Measurements from ENCODE around the gene GYS1. TPM values are rescaled to one million over a fixed set of nuclear protein-coding genes. Genes with fewer than 3 reads are reported as not detected.
A peak's percentile ranks its signal among the peaks of the same experiment; 100 is the strongest.
"Not testable (repeated sequence)": the region's sequence is repeated elsewhere in the genome, so short reads cannot be mapped to it uniquely, and the experiment has no call there.

GYS1 gene
- total RNA-seq, 1 donor from 2014 or later: 57.4 TPM

- Mint-ChIP-seq H3K27ac (no peak within 1 kb of the TSS), H3K4me3 (ENCODE audit: low read depth) (peak within 1 kb of the TSS; percentile 79), H3K9me3 (ENCODE audit: low read depth) (no peaks in the 10 kb centered on the region), H3K4me1 (ENCODE audit: low read depth) (peaks cover 7% of the 10 kb centered on the region), H3K36me3 (ENCODE audit: insufficient read depth) (peaks cover 1% of the 10 kb centered on the region), H3K27me3 (peaks cover 29% of the 10 kb centered on the region)
- DNase-seq (ENCODE audit: low spot score, unreplicated experiment): peak; percentile 77
- TF ChIP-seq, protein P1, sequence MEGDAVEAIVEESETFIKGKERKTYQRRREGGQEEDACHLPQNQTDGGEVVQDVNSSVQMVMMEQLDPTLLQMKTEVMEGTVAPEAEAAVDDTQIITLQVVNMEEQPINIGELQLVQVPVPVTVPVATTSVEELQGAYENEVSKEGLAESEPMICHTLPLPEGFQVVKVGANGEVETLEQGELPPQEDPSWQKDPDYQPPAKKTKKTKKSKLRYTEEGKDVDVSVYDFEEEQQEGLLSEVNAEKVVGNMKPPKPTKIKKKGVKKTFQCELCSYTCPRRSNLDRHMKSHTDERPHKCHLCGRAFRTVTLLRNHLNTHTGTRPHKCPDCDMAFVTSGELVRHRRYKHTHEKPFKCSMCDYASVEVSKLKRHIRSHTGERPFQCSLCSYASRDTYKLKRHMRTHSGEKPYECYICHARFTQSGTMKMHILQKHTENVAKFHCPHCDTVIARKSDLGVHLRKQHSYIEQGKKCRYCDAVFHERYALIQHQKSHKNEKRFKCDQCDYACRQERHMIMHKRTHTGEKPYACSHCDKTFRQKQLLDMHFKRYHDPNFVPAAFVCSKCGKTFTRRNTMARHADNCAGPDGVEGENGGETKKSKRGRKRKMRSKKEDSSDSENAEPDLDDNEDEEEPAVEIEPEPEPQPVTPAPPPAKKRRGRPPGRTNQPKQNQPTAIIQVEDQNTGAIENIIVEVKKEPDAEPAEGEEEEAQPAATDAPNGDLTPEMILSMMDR (IDR thresholded peaks at IDR 0.05; ENCODE audit: unreplicated experiment): no peak
These were observed 59.7 kb downstream of the GYS1 start, which contains the start of gene DHDH for GRCh38 chr19:48933382-48933932. DHDH (plus strand) TSS chr19:48933699; CDS start chr19:48933722, 23 bp downstream.

- DNase-seq (ENCODE audit: low spot score, unreplicated experiment): no peak
- TF ChIP-seq, protein P1 (IDR thresholded peaks at IDR 0.05; ENCODE audit: unreplicated experiment): no peak
- H3K36me3 Mint-ChIP-seq (ENCODE audit: insufficient read depth): no peaks in the 10 kb centered on the region
- H3K27me3 Mint-ChIP-seq: peaks cover 14% of the 10 kb centered on the region
- H3K27ac Mint-ChIP-seq: no peak overlapping the region
- H3K4me3 Mint-ChIP-seq (ENCODE audit: low read depth): no peak overlapping the region
- peaks cover 2% of the 10 kb centered on the region for H3K4me1 Mint-ChIP-seq (ENCODE audit: low read depth)
- no peaks in the 10 kb centered on the region for H3K9me3 Mint-ChIP-seq (ENCODE audit: low read depth)
These were observed 64.7 kb downstream of the GYS1 start for GRCh38 chr19:48928164-48929025.

GRCh38 chr19:48927692-48928091 lies 65.4 kb downstream of the GYS1 start:
- not testable (repeated sequence) for H3K36me3 Mint-ChIP-seq (ENCODE audit: insufficient read depth); H3K4me3 Mint-ChIP-seq (ENCODE audit: low read depth); DNase-seq (ENCODE audit: low spot score, unreplicated experiment); H3K4me1 Mint-ChIP-seq (ENCODE audit: low read depth); H3K27me3 Mint-ChIP-seq; H3K27ac Mint-ChIP-seq; H3K9me3 Mint-ChIP-seq (ENCODE audit: low read depth)

DNA sequence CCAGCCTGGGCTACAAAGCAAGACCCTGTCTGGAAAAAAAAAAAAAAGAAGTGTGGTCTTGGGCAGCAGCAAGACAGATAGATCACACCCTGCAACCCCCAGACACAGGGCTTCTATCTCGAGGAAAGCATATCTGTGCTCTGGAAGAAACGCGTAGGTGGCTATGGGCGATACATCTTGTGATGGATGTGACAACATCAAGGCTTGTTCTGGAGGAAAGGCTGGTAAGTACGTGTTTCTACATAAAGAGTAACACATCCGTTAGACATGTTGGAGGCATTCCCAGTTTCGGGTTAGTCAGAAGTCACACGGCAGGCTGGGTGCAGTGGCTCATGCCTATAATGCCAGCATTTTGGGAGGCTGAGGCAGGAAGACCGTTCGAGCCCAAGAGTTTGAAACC lies 66.2 kb downstream of the GYS1 start:
- H3K4me3 Mint-ChIP-seq (ENCODE audit: low read depth): no peak overlapping the region
- H3K9me3 Mint-ChIP-seq (ENCODE audit: low read depth): no peaks in the 10 kb centered on the region
- H3K36me3 Mint-ChIP-seq (ENCODE audit: insufficient read depth): peaks cover 3% of the 10 kb centered on the region
- TF ChIP-seq, protein P1 (IDR thresholded peaks at IDR 0.05; ENCODE audit: unreplicated experiment): no peak
- no peak overlapping the region for H3K27ac Mint-ChIP-seq
- H3K4me1 Mint-ChIP-seq (ENCODE audit: low read depth): no peaks in the 10 kb centered on the region
- H3K27me3 Mint-ChIP-seq: peaks cover 6% of the 10 kb centered on the region
- no peak for DNase-seq (ENCODE audit: low spot score, unreplicated experiment)

DNA sequence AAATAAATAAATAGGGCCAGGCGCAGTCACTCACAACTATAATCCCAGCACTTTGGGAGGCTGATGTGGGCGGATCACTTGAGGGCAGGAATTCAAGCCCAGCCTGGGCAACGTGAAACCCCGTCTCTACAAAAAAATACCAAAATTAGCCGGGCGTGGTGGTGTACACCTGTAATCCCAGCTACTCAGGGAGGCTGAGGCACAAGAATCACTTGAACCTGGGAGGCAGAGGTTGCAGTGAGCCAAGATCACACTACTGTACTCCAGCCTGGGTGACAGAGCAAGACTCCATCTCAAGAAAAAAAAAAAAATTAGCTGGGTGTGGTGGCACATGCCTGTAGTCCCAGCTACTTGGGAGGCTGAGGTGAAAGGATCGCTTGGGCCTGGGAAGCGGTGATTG lies 67.2 kb downstream of the GYS1 start:
- not testable (repeated sequence) for H3K4me3 Mint-ChIP-seq (ENCODE audit: low read depth); H3K9me3 Mint-ChIP-seq (ENCODE audit: low read depth); DNase-seq (ENCODE audit: low spot score, unreplicated experiment); H3K36me3 Mint-ChIP-seq (ENCODE audit: insufficient read depth); H3K4me1 Mint-ChIP-seq (ENCODE audit: low read depth); H3K27ac Mint-ChIP-seq; H3K27me3 Mint-ChIP-seq

DNA sequence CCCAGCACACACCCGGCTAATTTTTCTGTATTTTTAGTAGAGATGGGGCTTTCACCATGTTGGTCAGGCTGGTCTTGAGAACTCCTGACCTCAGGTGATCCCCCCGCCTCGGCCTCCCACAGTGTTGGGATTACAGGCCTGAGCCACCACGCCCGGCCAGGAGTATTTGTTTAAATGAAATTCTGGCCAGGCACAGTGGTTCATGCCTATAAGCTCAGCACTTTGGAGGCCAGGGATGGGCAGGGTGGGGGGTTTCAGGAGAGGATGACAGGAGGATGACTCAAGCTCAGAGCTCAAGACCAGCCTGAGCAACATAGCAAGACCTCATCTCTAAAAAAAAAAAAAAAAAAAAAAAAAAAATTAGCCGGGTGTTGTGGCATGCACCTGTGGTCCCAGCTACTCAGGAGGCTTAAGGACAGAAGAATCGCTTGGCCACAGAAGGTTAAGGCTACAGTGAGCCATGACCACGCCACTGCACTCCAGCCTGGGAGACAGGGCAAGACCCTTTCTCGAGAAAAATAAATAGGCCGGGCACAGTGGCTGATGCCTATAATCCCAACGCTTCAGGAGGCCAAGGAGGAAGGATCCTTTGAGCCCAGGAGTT lies 67.8 kb downstream of the GYS1 start:
- Mint-ChIP-seq H3K4me3 (ENCODE audit: low read depth) (no peak overlapping the region), H3K27me3 (no peaks in the 10 kb centered on the region), H3K4me1 (ENCODE audit: low read depth) (no peaks in the 10 kb centered on the region), H3K36me3 (ENCODE audit: insufficient read depth) (peaks cover 6% of the 10 kb centered on the region), H3K9me3 (ENCODE audit: low read depth) (no peaks in the 10 kb centered on the region), H3K27ac (no peak overlapping the region)
- TF ChIP-seq, protein P1 (IDR thresholded peaks at IDR 0.05; ENCODE audit: unreplicated experiment): no peak
- no peak for DNase-seq (ENCODE audit: low spot score, unreplicated experiment)
